Measurements from ENCODE around the gene AKR1B1. TPM values are rescaled to one million over a fixed set of nuclear protein-coding genes. Genes with fewer than 3 reads are reported as not detected.

Gene AKR1B1
- total and polyA plus RNA-seq, 2 of the 13 experiments (the other 11 are each of a cell fraction or from before 2014, with no cell fraction given): 89.9 to 133 TPM

- Histone ChIP-seq H3K4me2 (ENCODE audit: low read depth, low read length) (no peak overlapping the region), H3K4me3 (replicated peaks in 1 of 3; ENCODE audit: insufficient read depth in 1 of 3, low read depth in 2 of 3, low read length in 3 of 3) (no peak overlapping the region), H3K4me1 (ENCODE audit: insufficient read depth, low read length) (peaks cover 24% of the 10 kb centered on the region), H2AFZ (ENCODE audit: low read length) (no peak overlapping the region), H3K9ac (ENCODE audit: insufficient read depth, low read depth, low read length) (no peak overlapping the region), H4K20me1 (ENCODE audit: insufficient read depth, low read length) (no peaks in the 10 kb centered on the region), H3K27me3 (ENCODE audit: control insufficient read depth in 1 of 2, insufficient read depth in 2 of 2, low read length in 2 of 2) (no peaks in the 10 kb centered on the region; a peak in 1 of 5 replicates), H3K27ac (ENCODE audit: extremely low read length, insufficient read depth, low read length) (no peak overlapping the region), H3K9me3 (ENCODE audit: low read length) (no peaks in the 10 kb centered on the region), H3K79me2 (ENCODE audit: insufficient read depth, low read length) (no peaks in the 10 kb centered on the region), H3K36me3 (replicated peaks in 1 of 2; ENCODE audit: control insufficient read depth in 1 of 2, insufficient read depth in 2 of 2, low read length in 2 of 2) (no peaks in the 10 kb centered on the region)
- no peak for TF ChIP-seq ZNF879 (CRISPR knock-in tag; IDR thresholded peaks at IDR 0.05)
- TF ChIP-seq ZNF75D (CRISPR knock-in tag; IDR thresholded peaks at IDR 0.05; ENCODE audit: borderline replicate concordance): no peak
- peak; percentile 71 for TF ChIP-seq CEBPB (IDR thresholded peaks at IDR 0.05; ENCODE audit: borderline replicate concordance, low read depth, low read length)
- no peak for TF ChIP-seq EHMT2 (IDR thresholded peaks at IDR 0.05; ENCODE audit: borderline replicate concordance, low read depth, low read length)
- TF ChIP-seq HMGA1 (CRISPR knock-in tag; conservative IDR thresholded peaks at IDR 0.05): no peak
- no peak for TF ChIP-seq SP4 (CRISPR knock-in tag; IDR thresholded peaks at IDR 0.05)
- no peak for TF ChIP-seq MTF2 (CRISPR knock-in tag; IDR thresholded peaks at IDR 0.05; ENCODE audit: borderline replicate concordance)
- TF ChIP-seq MAF1 (CRISPR knock-in tag; IDR thresholded peaks at IDR 0.05; ENCODE audit: borderline replicate concordance): no peak
- intact Hi-C loops (cut with micrococcal nuclease; ENCODE audit: unreplicated experiment) (no loop called here), in situ Hi-C loops (cut with HindIII; ENCODE audit: extremely low pct_ligation_motif_present, low pct_unique_long_range_greater_than_20kb) (no loop called here)
- BruUV-seq (replicated peaks): no TSS peak
- ChIA-PET CTCF (ENCODE audit: low intra/inter-chr PET ratio, low total read pairs) (no interaction called here), POLR2A (no interaction called here)
- FAIRE-seq (no peak), DNase-seq (ENCODE audit: low spot score) (no peak), ATAC-seq (no peak)
These were observed 43.2 kb downstream of the AKR1B1 start for GRCh38 chr7:134415700-134416099.

- Histone ChIP-seq H3K36me3 (replicated peaks in 1 of 2; ENCODE audit: control insufficient read depth in 1 of 2, insufficient read depth in 2 of 2, low read length in 2 of 2) (no peaks in the 10 kb centered on the region), H3K4me1 (ENCODE audit: insufficient read depth, low read length) (peaks cover 8% of the 10 kb centered on the region), H3K27ac (ENCODE audit: extremely low read length, insufficient read depth, low read length) (no peak overlapping the region), H3K9ac (ENCODE audit: insufficient read depth, low read depth, low read length) (no peak overlapping the region), H3K4me2 (ENCODE audit: low read depth, low read length) (no peak overlapping the region), H4K20me1 (ENCODE audit: insufficient read depth, low read length) (no peaks in the 10 kb centered on the region), H3K4me3 (replicated peaks in 1 of 3; ENCODE audit: insufficient read depth in 1 of 3, low read depth in 2 of 3, low read length in 3 of 3) (no peak overlapping the region), H2AFZ (ENCODE audit: low read length) (no peak overlapping the region), H3K79me2 (ENCODE audit: insufficient read depth, low read length) (no peaks in the 10 kb centered on the region), H3K27me3 (ENCODE audit: control insufficient read depth in 1 of 2, insufficient read depth in 2 of 2, low read length in 2 of 2) (peaks cover 0 to 6% of the 10 kb centered on the region in 2 experiments; a peak in 2 of 5 replicates), H3K9me3 (ENCODE audit: low read length) (no peaks in the 10 kb centered on the region)
- WGBS (ENCODE audit: low lambda C conversion rate): 5% methylated on average over 4 of the region's 4 CpGs
- no peak for FAIRE-seq
- POLR2A ChIA-PET: no interaction called here
- BruUV-seq (replicated peaks): no TSS peak
- CTCF ChIA-PET (ENCODE audit: low intra/inter-chr PET ratio, low total read pairs): no interaction called here
- intact Hi-C loops (cut with micrococcal nuclease; ENCODE audit: unreplicated experiment) (no loop called here), in situ Hi-C loops (cut with HindIII; ENCODE audit: extremely low pct_ligation_motif_present, low pct_unique_long_range_greater_than_20kb) (no loop called here)
- ATAC-seq: no peak
- DNase-seq (ENCODE audit: low spot score): no peak
- TF ChIP-seq PATZ1 (CRISPR knock-in tag; IDR thresholded peaks at IDR 0.05) (no peak), SMAD1 (CRISPR knock-in tag; IDR thresholded peaks at IDR 0.05; ENCODE audit: borderline replicate concordance, low read depth) (no peak), ATF7-NPFF (CRISPR knock-in tag; IDR thresholded peaks at IDR 0.05; ENCODE audit: low read depth) (no peak), BATF2 (CRISPR knock-in tag; IDR thresholded peaks at IDR 0.05) (no peak), SP2 (CRISPR knock-in tag; IDR thresholded peaks at IDR 0.05) (no peak), ZNF768 (CRISPR knock-in tag; IDR thresholded peaks at IDR 0.05) (no peak), SALL2 (CRISPR knock-in tag; IDR thresholded peaks at IDR 0.05) (no peak), SSRP1 (CRISPR knock-in tag; IDR thresholded peaks at IDR 0.05) (no peak), ZBTB37 (CRISPR knock-in tag; IDR thresholded peaks at IDR 0.05) (no peak), ZNF432 (CRISPR knock-in tag; IDR thresholded peaks at IDR 0.05; ENCODE audit: borderline replicate concordance) (no peak)
These were observed 44.8 kb downstream of the AKR1B1 start for GRCh38 chr7:134414109-134414508.

All from HepG2 (cell line).